Central memory CD8-positive, alpha-beta T cell (primary cell): ENCODE measurements around the gene PLEK2.
"Not testable (repeated sequence)": the region's sequence is repeated elsewhere in the genome, so short reads cannot be mapped to it uniquely, and the experiment has no call there.

Experiments used
- ATAC-seq: fragments of 150-1000 bp; cut with Tn5 transposase; replicated peaks from 2 replicates; pipeline ENCODE4 v1.10.0; 2022; ENCODE audit warnings: mild to moderate bottlenecking, moderate FRiP score, moderate number of reproducible peaks; ENCODE audit not compliant: poor library complexity, severe bottlenecking; ENCODE audit errors: extremely low read depth
- DNase-seq, 2 donors: peaks; one replicate each; pipeline ENCODE4 v3.0.0; 2021; ENCODE audit warnings: low spot score in 2 of 2
- H3K27ac Mint-ChIP-seq: one replicate; pipeline ENCODE4 v1.8.0; 2022; ENCODE audit warnings: low read depth, mild to moderate bottlenecking, moderate library complexity, mixed read lengths
- H3K27me3 Mint-ChIP-seq: one replicate; pipeline ENCODE4 v1.8.0; 2022; ENCODE audit warnings: mixed read lengths
- H3K36me3 Mint-ChIP-seq: one replicate; pipeline ENCODE4 v1.8.0; 2022; ENCODE audit warnings: mild to moderate bottlenecking, moderate library complexity, mixed read lengths; ENCODE audit not compliant: insufficient read depth
- H3K4me1 Mint-ChIP-seq: one replicate; pipeline ENCODE4 v1.8.0; 2022; ENCODE audit warnings: mixed read lengths
- H3K4me3 Mint-ChIP-seq: one replicate; pipeline ENCODE4 v1.8.0; 2022; ENCODE audit warnings: mild to moderate bottlenecking, moderate library complexity, mixed read lengths
- H3K9me3 Mint-ChIP-seq: one replicate; pipeline ENCODE4 v1.8.0; 2022; ENCODE audit warnings: mixed read lengths

PLEK2 gene, protein sequence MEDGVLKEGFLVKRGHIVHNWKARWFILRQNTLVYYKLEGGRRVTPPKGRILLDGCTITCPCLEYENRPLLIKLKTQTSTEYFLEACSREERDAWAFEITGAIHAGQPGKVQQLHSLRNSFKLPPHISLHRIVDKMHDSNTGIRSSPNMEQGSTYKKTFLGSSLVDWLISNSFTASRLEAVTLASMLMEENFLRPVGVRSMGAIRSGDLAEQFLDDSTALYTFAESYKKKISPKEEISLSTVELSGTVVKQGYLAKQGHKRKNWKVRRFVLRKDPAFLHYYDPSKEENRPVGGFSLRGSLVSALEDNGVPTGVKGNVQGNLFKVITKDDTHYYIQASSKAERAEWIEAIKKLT

DNA sequence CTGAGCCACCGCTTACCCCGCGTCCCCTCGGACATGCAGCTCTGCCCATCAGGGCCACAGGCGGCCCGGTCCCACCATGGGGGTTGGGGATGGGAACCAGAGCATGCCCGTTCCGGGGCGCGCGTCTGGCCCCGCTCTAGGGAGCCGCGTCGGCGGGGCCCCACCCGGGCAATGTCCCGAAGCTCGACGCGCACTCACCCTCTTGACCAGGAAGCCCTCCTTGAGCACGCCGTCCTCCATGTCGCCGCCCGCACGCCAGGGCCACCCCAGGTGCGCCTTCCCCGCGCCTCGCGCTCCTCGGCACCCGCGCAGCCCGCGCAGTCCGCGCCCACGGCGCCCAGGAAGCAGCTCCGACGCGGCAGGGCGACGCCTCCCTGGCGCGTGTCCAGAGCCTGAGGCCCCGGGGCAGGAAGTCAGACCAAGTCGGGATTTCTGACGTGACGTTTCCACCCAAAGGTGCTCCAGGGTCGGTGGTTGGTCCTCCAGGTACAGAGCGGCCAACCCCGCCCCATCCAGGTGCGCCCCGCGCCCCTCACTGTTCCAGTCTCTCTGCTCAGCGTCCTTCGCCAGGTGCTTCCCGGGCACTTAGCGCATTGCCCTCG is at the start of gene PLEK2:
Gene PLEK2 (minus strand): TSS at position 346 of the 602 bp plus-strand sequence. CDS start 106 bp downstream, at position 240.
- H3K27me3 Mint-ChIP-seq, result peaks cover 25% of the 10 kb centered on the region
- no peaks in the 10 kb centered on the region for H3K9me3 Mint-ChIP-seq
- no peak within 1 kb of the TSS for H3K27ac Mint-ChIP-seq
- H3K4me3 Mint-ChIP-seq, result peak within 1 kb of the TSS; percentile 62
- ATAC-seq (peak; percentile 36), DNase-seq (no peak)
- H3K36me3 Mint-ChIP-seq, result no peaks in the 10 kb centered on the region
- peaks cover 5% of the 10 kb centered on the region for H3K4me1 Mint-ChIP-seq

DNA sequence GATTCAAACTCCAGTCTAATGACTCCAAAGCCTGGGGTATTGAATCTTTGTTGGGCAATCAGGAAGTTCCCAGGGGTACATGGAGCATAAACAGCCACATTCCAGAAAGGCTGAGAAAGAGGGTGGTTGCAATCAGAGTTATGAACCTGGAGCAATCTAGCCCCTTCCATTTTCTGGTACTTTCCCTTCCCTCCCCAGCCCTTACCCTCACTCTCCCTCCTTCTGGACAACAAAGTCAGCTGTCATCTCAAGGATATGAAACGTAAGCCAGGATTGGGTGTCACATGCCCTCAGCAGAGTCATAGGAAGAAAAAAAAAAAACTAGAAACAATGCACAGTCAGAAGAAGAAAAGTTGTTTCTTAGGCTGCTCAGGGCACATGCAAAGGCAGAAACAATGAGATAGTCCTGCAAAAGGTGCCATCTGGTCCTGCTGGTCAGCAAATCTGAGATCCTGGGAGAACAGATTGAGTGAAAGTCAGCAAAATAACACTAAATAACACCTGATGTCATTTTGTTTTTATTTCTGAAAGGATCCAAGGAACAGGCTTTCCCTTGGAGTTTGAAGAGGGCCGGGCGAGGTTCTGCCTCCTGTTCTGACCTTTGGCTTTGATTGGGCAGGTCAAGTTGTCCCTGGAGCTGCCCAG is 49.5 kb upstream of the PLEK2 start:
- H3K27ac Mint-ChIP-seq, result no peak overlapping the region

GRCh38 chr14:67459336-67459735 is 47.4 kb upstream of the PLEK2 start:
- H3K4me3 Mint-ChIP-seq, result no peak overlapping the region
- H3K9me3 Mint-ChIP-seq, result no peaks in the 10 kb centered on the region
- DNase-seq, result no peak
- H3K4me1 Mint-ChIP-seq, result peaks cover 8% of the 10 kb centered on the region
- ATAC-seq, result no peak
- H3K36me3 Mint-ChIP-seq, result no peaks in the 10 kb centered on the region
- peaks cover 9% of the 10 kb centered on the region for H3K27me3 Mint-ChIP-seq
- H3K27ac Mint-ChIP-seq, result no peak overlapping the region

More for the DNA sequence above, 49.5 kb upstream of the PLEK2 start:
- H3K9me3 Mint-ChIP-seq, result no peaks in the 10 kb centered on the region
- DNase-seq (no peak), ATAC-seq (no peak)
- no peak overlapping the region for H3K4me3 Mint-ChIP-seq
- H3K27me3 Mint-ChIP-seq, result peaks cover 9% of the 10 kb centered on the region
- H3K36me3 Mint-ChIP-seq, result no peaks in the 10 kb centered on the region
- H3K4me1 Mint-ChIP-seq, result peaks cover 19% of the 10 kb centered on the region

- H3K4me3 Mint-ChIP-seq, result no peak overlapping the region
- H3K27ac Mint-ChIP-seq, result no peak overlapping the region
- peaks cover 9% of the 10 kb centered on the region for H3K27me3 Mint-ChIP-seq
- H3K36me3 Mint-ChIP-seq, result no peaks in the 10 kb centered on the region
- no peaks in the 10 kb centered on the region for H3K4me1 Mint-ChIP-seq
- no peak for DNase-seq
- no peaks in the 10 kb centered on the region for H3K9me3 Mint-ChIP-seq
- no peak for ATAC-seq
Measured at GRCh38 chr14:67457782-67458181, 45.8 kb upstream of the PLEK2 start.

- H3K4me1 Mint-ChIP-seq, result no peaks in the 10 kb centered on the region
- no peaks in the 10 kb centered on the region for H3K9me3 Mint-ChIP-seq
- H3K27ac Mint-ChIP-seq, result no peak overlapping the region
- H3K4me3 Mint-ChIP-seq, result no peak overlapping the region
- no peak for ATAC-seq
- no peaks in the 10 kb centered on the region for H3K36me3 Mint-ChIP-seq
- DNase-seq, result no peak
- peaks cover 9% of the 10 kb centered on the region for H3K27me3 Mint-ChIP-seq
Measured at GRCh38 chr14:67456732-67457131, 44.8 kb upstream of the PLEK2 start.

DNA sequence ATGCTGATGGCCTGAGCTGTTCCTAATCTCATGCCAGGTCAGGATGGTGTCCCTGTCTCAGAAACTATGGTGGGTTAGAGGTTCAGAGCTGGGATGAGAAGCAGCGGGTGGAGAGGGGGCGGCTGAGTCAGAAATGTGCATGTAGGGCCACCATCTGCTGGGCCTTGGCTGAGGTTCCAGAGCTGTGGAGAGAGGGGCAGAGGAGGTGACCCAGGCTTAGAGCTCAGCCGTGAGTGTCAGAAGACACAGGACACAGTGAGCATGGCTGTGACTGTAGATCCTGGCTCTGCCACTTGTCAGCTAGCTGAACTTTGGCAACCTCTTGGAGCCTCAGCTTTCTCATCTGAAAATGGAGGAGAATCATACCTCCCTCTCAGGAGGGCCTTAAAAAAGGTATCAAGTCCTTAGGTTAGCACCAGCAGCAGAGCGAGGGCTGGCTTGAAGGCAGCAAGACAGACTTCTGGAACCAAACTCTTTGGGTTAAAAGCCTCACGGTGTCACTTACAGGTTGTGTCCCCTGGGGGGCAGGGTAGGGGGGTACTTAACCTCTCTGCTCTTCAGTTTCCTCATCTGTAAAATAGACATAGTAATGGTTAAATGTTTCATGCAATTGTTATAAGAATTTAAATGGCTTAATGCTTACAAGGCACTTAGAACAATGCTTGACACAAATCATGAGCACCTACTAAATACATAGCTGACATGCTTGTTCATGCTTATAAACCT is 41.8 kb upstream of the PLEK2 start:
- Mint-ChIP-seq H3K36me3 (no peaks in the 10 kb centered on the region), H3K27me3 (peaks cover 9% of the 10 kb centered on the region), H3K27ac (no peak overlapping the region), H3K4me1 (no peaks in the 10 kb centered on the region), H3K9me3 (no peaks in the 10 kb centered on the region), H3K4me3 (no peak overlapping the region)
- ATAC-seq (no peak), DNase-seq (no peak)

DNA sequence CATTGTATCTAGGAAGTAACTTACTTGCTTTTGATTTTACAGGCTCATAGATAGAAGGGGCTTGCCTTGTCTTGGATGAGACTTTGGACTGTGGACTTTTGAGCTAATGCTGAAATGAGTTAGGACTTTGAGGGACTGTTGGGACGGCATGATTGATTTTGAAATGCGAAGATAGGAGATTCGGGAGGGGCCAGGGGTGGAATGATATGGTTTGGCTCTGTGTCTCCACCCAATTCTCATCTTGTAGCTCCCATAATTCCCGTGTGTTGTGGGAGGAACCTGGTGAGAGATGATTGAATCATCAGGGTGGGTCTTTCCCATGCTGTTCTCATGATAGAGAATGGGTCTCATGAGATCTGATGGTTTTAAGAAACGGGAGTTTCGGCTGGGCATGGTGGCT is 39.7 kb upstream of the PLEK2 start:
- not testable (repeated sequence) for H3K27ac Mint-ChIP-seq, H3K36me3 Mint-ChIP-seq, H3K4me3 Mint-ChIP-seq, H3K27me3 Mint-ChIP-seq, H3K4me1 Mint-ChIP-seq, ATAC-seq, DNase-seq, H3K9me3 Mint-ChIP-seq

- ATAC-seq (no peak), DNase-seq (no peak)
- Mint-ChIP-seq H3K27ac (no peak overlapping the region), H3K36me3 (no peaks in the 10 kb centered on the region), H3K27me3 (peaks cover 13% of the 10 kb centered on the region), H3K4me3 (no peak overlapping the region), H3K4me1 (no peaks in the 10 kb centered on the region), H3K9me3 (no peaks in the 10 kb centered on the region)
Measured at GRCh38 chr14:67449096-67449495, 37.1 kb upstream of the PLEK2 start.

GRCh38 chr14:67447033-67447381 is 35.0 kb upstream of the PLEK2 start:
- DNase-seq (no peak), ATAC-seq (no peak)
- Mint-ChIP-seq H3K27me3 (peaks cover 32% of the 10 kb centered on the region), H3K36me3 (no peaks in the 10 kb centered on the region), H3K4me3 (no peak overlapping the region), H3K4me1 (no peaks in the 10 kb centered on the region), H3K27ac (peak overlapping the region; percentile 33), H3K9me3 (no peaks in the 10 kb centered on the region)

DNA sequence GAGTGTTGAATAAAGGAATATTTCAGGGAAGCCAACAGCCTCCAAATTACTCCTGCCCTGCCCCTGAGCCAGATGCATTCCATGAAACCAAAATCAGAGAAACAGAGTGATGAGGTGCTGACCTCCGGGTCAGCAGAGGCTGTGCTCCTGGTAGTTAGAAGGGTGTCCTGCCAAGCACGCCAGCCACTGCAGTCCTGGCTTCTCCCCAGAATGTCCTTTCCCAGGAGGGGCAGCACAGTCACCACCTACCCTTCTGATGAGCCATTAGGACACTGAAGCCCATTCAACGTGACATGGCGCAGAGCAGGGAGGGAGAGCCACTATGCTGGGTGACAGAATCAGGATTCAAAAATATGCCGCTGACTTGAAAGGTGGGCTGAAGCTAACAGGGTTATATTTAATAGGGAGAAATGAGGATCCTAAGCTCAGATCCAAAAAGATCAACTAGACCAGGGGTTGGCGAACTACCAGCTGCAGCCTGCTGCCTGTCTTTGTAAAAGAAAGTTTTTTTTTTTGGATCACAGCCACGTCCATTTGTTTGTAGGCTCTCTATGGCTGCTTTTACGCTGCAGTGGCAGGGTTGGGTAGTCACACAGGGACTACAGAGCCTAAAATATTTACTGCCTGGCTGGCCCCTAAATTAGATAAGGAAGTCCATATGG is 34.5 kb upstream of the PLEK2 start:
- Mint-ChIP-seq H3K27me3 (peaks cover 32% of the 10 kb centered on the region), H3K27ac (no peak overlapping the region), H3K9me3 (no peaks in the 10 kb centered on the region), H3K36me3 (no peaks in the 10 kb centered on the region), H3K4me3 (no peak overlapping the region), H3K4me1 (no peaks in the 10 kb centered on the region)
- no peak for ATAC-seq
- DNase-seq, result no peak

GRCh38 chr14:67444395-67444794 is 32.4 kb upstream of the PLEK2 start:
- no peak for DNase-seq
- H3K36me3 Mint-ChIP-seq, result no peaks in the 10 kb centered on the region
- H3K4me1 Mint-ChIP-seq, result no peaks in the 10 kb centered on the region

GRCh38 chr14:67442139-67442906 is 30.4 kb upstream of the PLEK2 start:
- H3K9me3 Mint-ChIP-seq, result no peaks in the 10 kb centered on the region
- H3K27ac Mint-ChIP-seq, result no peak overlapping the region
- H3K36me3 Mint-ChIP-seq, result no peaks in the 10 kb centered on the region
- ATAC-seq (no peak), DNase-seq (no peak)
- peaks cover 32% of the 10 kb centered on the region for H3K27me3 Mint-ChIP-seq
- H3K4me3 Mint-ChIP-seq, result no peak overlapping the region
- H3K4me1 Mint-ChIP-seq, result no peaks in the 10 kb centered on the region

More at GRCh38 chr14:67444395-67444794, 32.4 kb upstream of the PLEK2 start:
- ATAC-seq, result no peak
- no peak overlapping the region for H3K27ac Mint-ChIP-seq
- no peak overlapping the region for H3K4me3 Mint-ChIP-seq
- H3K27me3 Mint-ChIP-seq, result peaks cover 32% of the 10 kb centered on the region
- H3K9me3 Mint-ChIP-seq, result no peaks in the 10 kb centered on the region
